ENCODE data around the gene CEP95.
"Not testable (repeated sequence)": the region's sequence is repeated elsewhere in the genome, so short reads cannot be mapped to it uniquely, and the experiment has no call there.

CEP95 gene

GRCh38 chr17:64577025-64577424 lies 70.2 kb downstream of the CEP95 start:
- not testable (repeated sequence) for H2AFZ ChIP-seq (ENCODE audit: low read depth, low read length)
- 98% methylated on average over 3 of the region's 4 CpGs for WGBS

GRCh38 chr17:64579917-64580316 lies 73.1 kb downstream of the CEP95 start:
- H3K9me3 ChIP-seq (ENCODE audit: control insufficient read depth, low read length) = no peaks in the 10 kb centered on the region
- no peak overlapping the region for H2AK5ac ChIP-seq (ENCODE audit: low read length, severe bottlenecking)
- H3K4me2 ChIP-seq (ENCODE audit: low read length, poor library complexity, severe bottlenecking) = no peak overlapping the region
- H3K4me1 ChIP-seq (ENCODE audit: control insufficient read depth, insufficient read depth, low read depth, low read length) = no peaks in the 10 kb centered on the region
- H2BK5ac ChIP-seq (ENCODE audit: low read depth, low read length, poor library complexity, severe bottlenecking) = no peak overlapping the region
- no peak overlapping the region for H3K23ac ChIP-seq (ENCODE audit: low read length in 2 of 2)
- H3K27ac ChIP-seq (ENCODE audit: low read length, poor library complexity, severe bottlenecking) = no peak overlapping the region
- peaks cover 3% of the 10 kb centered on the region for H3K79me1 ChIP-seq (replicated peaks; ENCODE audit: low read length, poor library complexity, severe bottlenecking)
- no peak overlapping the region for H2BK15ac ChIP-seq (ENCODE audit: low read depth, poor library complexity, severe bottlenecking)
- no peak overlapping the region for H3K18ac ChIP-seq (ENCODE audit: low read depth in 1 of 2, low read length in 2 of 2)
- WGBS = no CpG with 5 or more reads among the region's 1 CpG
- DNase-seq = no peak
- H2BK12ac ChIP-seq (ENCODE audit: low read length in 2 of 2) = no peak overlapping the region
- H3K4me3 ChIP-seq (ENCODE audit: insufficient read depth in 1 of 2, low read depth in 1 of 2, low read length in 2 of 2) = no peak overlapping the region
- no peak overlapping the region for H2AFZ ChIP-seq (ENCODE audit: low read depth, low read length)
- H3K4ac ChIP-seq (ENCODE audit: low read depth in 1 of 2, low read length in 2 of 2) = no peak overlapping the region
- H3K14ac ChIP-seq (ENCODE audit: low read length in 2 of 2) = no peak overlapping the region
- H2BK120ac ChIP-seq (ENCODE audit: low read depth, low read length) = no peak overlapping the region
- peak overlapping the region; percentile 38 for H3K9ac ChIP-seq (ENCODE audit: low read length)
- peaks cover 29 to 83% of the 10 kb centered on the region in 2 experiments for H3K36me3 ChIP-seq (ENCODE audit: control insufficient read depth in 1 of 2, insufficient read depth in 2 of 2, low read depth in 1 of 2, low read length in 2 of 2)
- H4K8ac ChIP-seq (ENCODE audit: low read length) = no peak overlapping the region
- no peak overlapping the region for H4K91ac ChIP-seq (ENCODE audit: low read length)
- H3K27me3 ChIP-seq (ENCODE audit: control insufficient read depth in 1 of 2, insufficient read depth in 1 of 2, low read length in 2 of 2) = no peaks in the 10 kb centered on the region

More at GRCh38 chr17:64577025-64577424, 70.2 kb downstream of the CEP95 start:
- H3K27ac ChIP-seq (ENCODE audit: low read length, poor library complexity, severe bottlenecking); H2BK12ac ChIP-seq (ENCODE audit: low read length in 2 of 2); H2BK5ac ChIP-seq (ENCODE audit: low read depth, low read length, poor library complexity, severe bottlenecking); H3K9ac ChIP-seq (ENCODE audit: low read length); H3K4me3 ChIP-seq (ENCODE audit: insufficient read depth in 1 of 2, low read depth in 1 of 2, low read length in 2 of 2); H3K14ac ChIP-seq (ENCODE audit: low read length in 2 of 2); H3K4ac ChIP-seq (ENCODE audit: low read depth in 1 of 2, low read length in 2 of 2); H2BK15ac ChIP-seq (ENCODE audit: low read depth, poor library complexity, severe bottlenecking); H2BK120ac ChIP-seq (ENCODE audit: low read depth, low read length); H4K91ac ChIP-seq (ENCODE audit: low read length); H3K27me3 ChIP-seq (ENCODE audit: control insufficient read depth in 1 of 2, insufficient read depth in 1 of 2, low read length in 2 of 2); H4K8ac ChIP-seq (ENCODE audit: low read length); H3K79me1 ChIP-seq (replicated peaks; ENCODE audit: low read length, poor library complexity, severe bottlenecking); H2AK5ac ChIP-seq (ENCODE audit: low read length, severe bottlenecking); H3K9me3 ChIP-seq (ENCODE audit: control insufficient read depth, low read length); DNase-seq; H3K18ac ChIP-seq (ENCODE audit: low read depth in 1 of 2, low read length in 2 of 2); H3K4me2 ChIP-seq (ENCODE audit: low read length, poor library complexity, severe bottlenecking); H3K4me1 ChIP-seq (ENCODE audit: control insufficient read depth, insufficient read depth, low read depth, low read length); H3K23ac ChIP-seq (ENCODE audit: low read length in 2 of 2): not testable (repeated sequence)
- H3K36me3 ChIP-seq (ENCODE audit: control insufficient read depth in 1 of 2, insufficient read depth in 2 of 2, low read depth in 1 of 2, low read length in 2 of 2) = peaks cover 21 to 76% of the 10 kb centered on the region in 2 experiments

- peak overlapping the region; percentile 16 for H3K9ac ChIP-seq (ENCODE audit: low read length)
- H3K36me3 ChIP-seq (ENCODE audit: control insufficient read depth in 1 of 2, insufficient read depth in 2 of 2, low read depth in 1 of 2, low read length in 2 of 2) = peaks cover 29 to 87% of the 10 kb centered on the region in 2 experiments
- H2BK15ac ChIP-seq (ENCODE audit: low read depth, poor library complexity, severe bottlenecking) = no peak overlapping the region
- H3K14ac ChIP-seq (ENCODE audit: low read length in 2 of 2) = no peak overlapping the region
- no peak overlapping the region for H2BK12ac ChIP-seq (ENCODE audit: low read length in 2 of 2)
- no peak overlapping the region for H2AFZ ChIP-seq (ENCODE audit: low read depth, low read length)
- no peak overlapping the region for H2AK5ac ChIP-seq (ENCODE audit: low read length, severe bottlenecking)
- H2BK5ac ChIP-seq (ENCODE audit: low read depth, low read length, poor library complexity, severe bottlenecking) = no peak overlapping the region
- WGBS = 97% methylated on average over 3 of the region's 7 CpGs
- no peaks in the 10 kb centered on the region for H3K27me3 ChIP-seq (ENCODE audit: control insufficient read depth in 1 of 2, insufficient read depth in 1 of 2, low read length in 2 of 2)
- H4K91ac ChIP-seq (ENCODE audit: low read length) = no peak overlapping the region
- no peak overlapping the region for H3K4ac ChIP-seq (ENCODE audit: low read depth in 1 of 2, low read length in 2 of 2)
- no peak overlapping the region for H4K8ac ChIP-seq (ENCODE audit: low read length)
- H3K4me3 ChIP-seq (ENCODE audit: insufficient read depth in 1 of 2, low read depth in 1 of 2, low read length in 2 of 2) = no peak overlapping the region
- no peak overlapping the region for H3K18ac ChIP-seq (ENCODE audit: low read depth in 1 of 2, low read length in 2 of 2)
- no peak overlapping the region for H2BK120ac ChIP-seq (ENCODE audit: low read depth, low read length)
- H3K27ac ChIP-seq (ENCODE audit: low read length, poor library complexity, severe bottlenecking) = no peak overlapping the region
- H3K4me2 ChIP-seq (ENCODE audit: low read length, poor library complexity, severe bottlenecking) = no peak overlapping the region
- no peak for DNase-seq
- H3K23ac ChIP-seq (ENCODE audit: low read length in 2 of 2) = no peak overlapping the region
- H3K4me1 ChIP-seq (ENCODE audit: control insufficient read depth, insufficient read depth, low read depth, low read length) = no peaks in the 10 kb centered on the region
- H3K79me1 ChIP-seq (replicated peaks; ENCODE audit: low read length, poor library complexity, severe bottlenecking) = peaks cover 3% of the 10 kb centered on the region
- no peaks in the 10 kb centered on the region for H3K9me3 ChIP-seq (ENCODE audit: control insufficient read depth, low read length)
These were observed 73.9 kb downstream of the CEP95 start for GRCh38 chr17:64580384-64581315.

GRCh38 chr17:64583038-64583437 lies 76.3 kb downstream of the CEP95 start:
- H3K9me3 ChIP-seq (ENCODE audit: control insufficient read depth, low read length) = no peaks in the 10 kb centered on the region
- H3K27ac ChIP-seq (ENCODE audit: low read length, poor library complexity, severe bottlenecking) = no peak overlapping the region
- no peak for DNase-seq
- H3K4me1 ChIP-seq (ENCODE audit: control insufficient read depth, insufficient read depth, low read depth, low read length) = no peaks in the 10 kb centered on the region
- H2BK5ac ChIP-seq (ENCODE audit: low read depth, low read length, poor library complexity, severe bottlenecking) = no peak overlapping the region
- H3K4me2 ChIP-seq (ENCODE audit: low read length, poor library complexity, severe bottlenecking) = no peak overlapping the region
- no peak overlapping the region for H4K8ac ChIP-seq (ENCODE audit: low read length)
- H3K27me3 ChIP-seq (ENCODE audit: control insufficient read depth in 1 of 2, insufficient read depth in 1 of 2, low read length in 2 of 2) = no peaks in the 10 kb centered on the region
- H3K23ac ChIP-seq (ENCODE audit: low read length in 2 of 2) = no peak overlapping the region
- 95% methylated on average over 3 of the region's 3 CpGs for WGBS
- H2AFZ ChIP-seq (ENCODE audit: low read depth, low read length) = no peak overlapping the region
- H2BK120ac ChIP-seq (ENCODE audit: low read depth, low read length) = no peak overlapping the region
- no peak overlapping the region for H3K4me3 ChIP-seq (ENCODE audit: insufficient read depth in 1 of 2, low read depth in 1 of 2, low read length in 2 of 2)
- H4K91ac ChIP-seq (ENCODE audit: low read length) = no peak overlapping the region
- no peak overlapping the region for H3K9ac ChIP-seq (ENCODE audit: low read length)
- H3K79me1 ChIP-seq (replicated peaks; ENCODE audit: low read length, poor library complexity, severe bottlenecking) = no peaks in the 10 kb centered on the region
- peaks cover 20 to 83% of the 10 kb centered on the region in 2 experiments for H3K36me3 ChIP-seq (ENCODE audit: control insufficient read depth in 1 of 2, insufficient read depth in 2 of 2, low read depth in 1 of 2, low read length in 2 of 2)
- no peak overlapping the region for H3K18ac ChIP-seq (ENCODE audit: low read depth in 1 of 2, low read length in 2 of 2)
- H3K14ac ChIP-seq (ENCODE audit: low read length in 2 of 2) = no peak overlapping the region
- H2BK15ac ChIP-seq (ENCODE audit: low read depth, poor library complexity, severe bottlenecking) = no peak overlapping the region
- no peak overlapping the region for H2BK12ac ChIP-seq (ENCODE audit: low read length in 2 of 2)
- H3K4ac ChIP-seq (ENCODE audit: low read depth in 1 of 2, low read length in 2 of 2) = no peak overlapping the region
- H2AK5ac ChIP-seq (ENCODE audit: low read length, severe bottlenecking) = no peak overlapping the region

All from mesenchymal stem cell (in vitro differentiated cells and primary cell).